ENCODE results near the gene MLLT10.

MLLT10 gene

DNA sequence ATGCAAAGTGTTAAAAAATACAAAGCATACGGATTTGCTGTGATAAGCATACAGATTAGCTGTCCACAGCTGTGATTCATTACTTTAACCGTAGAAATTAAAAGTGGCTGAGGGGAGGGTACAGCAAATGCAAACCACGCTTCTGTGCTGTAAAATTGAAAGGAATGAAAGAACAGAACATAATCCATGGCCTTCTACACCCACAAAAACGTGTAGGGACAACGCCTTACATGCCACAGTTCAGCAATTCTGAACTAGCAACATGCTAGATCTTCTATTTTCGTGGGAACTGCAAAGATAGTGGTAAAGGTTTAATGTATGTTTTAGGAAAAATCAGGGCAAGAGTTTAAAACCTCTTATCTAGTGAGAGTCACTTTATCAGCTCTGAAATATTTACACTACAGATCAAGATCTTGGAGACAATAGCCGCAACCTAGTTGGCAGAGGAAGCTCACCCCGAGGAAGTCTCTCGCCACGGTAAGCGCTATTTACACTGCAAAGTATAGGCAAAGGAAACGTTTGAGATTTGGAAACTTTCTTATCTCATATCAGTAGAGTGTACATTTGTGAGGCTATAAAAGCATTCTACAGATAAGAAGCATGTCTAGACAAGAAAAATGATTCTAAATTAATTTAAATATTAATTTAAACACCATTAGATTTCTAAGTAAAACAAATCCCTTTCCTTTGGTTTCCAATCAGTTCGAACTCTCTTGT lies 193.6 kb downstream of the MLLT10 start:
- no peak for DNase-seq (ENCODE audit: low read depth in 2 of 2, low spot score in 1 of 2)

- DNase-seq (ENCODE audit: low read depth in 2 of 2, low spot score in 1 of 2), result no peak
These were observed 194.6 kb downstream of the MLLT10 start for GRCh38 chr10:21728618-21729017.

GRCh38 chr10:21732067-21732772 lies 198.2 kb downstream of the MLLT10 start:
- DNase-seq (ENCODE audit: low read depth in 2 of 2, low spot score in 1 of 2), result no peak

DNA sequence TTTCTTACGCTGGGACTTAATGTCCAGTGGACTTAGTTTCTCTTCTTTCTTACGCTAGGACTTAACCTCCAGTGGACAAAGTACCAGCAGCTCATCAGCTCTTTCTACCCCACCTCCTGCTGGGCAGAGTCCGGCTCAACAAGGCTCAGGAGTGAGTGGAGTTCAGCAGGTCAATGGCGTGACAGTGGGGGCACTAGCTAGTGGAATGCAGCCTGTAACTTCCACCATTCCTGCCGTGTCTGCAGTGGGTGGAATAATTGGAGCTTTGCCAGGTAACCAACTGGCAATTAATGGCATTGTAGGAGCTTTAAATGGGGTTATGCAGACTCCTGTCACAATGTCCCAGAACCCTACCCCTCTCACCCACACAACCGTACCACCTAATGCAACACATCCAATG lies 199.7 kb downstream of the MLLT10 start:
- no peak for DNase-seq (ENCODE audit: low read depth in 2 of 2, low spot score in 1 of 2)

- DNase-seq (ENCODE audit: low read depth in 2 of 2, low spot score in 1 of 2), result no peak
These were observed 203.1 kb downstream of the MLLT10 start for GRCh38 chr10:21737106-21737505.

- DNase-seq (ENCODE audit: low read depth in 2 of 2, low spot score in 1 of 2), result no peak
These were observed 207.0 kb downstream of the MLLT10 start for GRCh38 chr10:21740989-21741388.

DNA sequence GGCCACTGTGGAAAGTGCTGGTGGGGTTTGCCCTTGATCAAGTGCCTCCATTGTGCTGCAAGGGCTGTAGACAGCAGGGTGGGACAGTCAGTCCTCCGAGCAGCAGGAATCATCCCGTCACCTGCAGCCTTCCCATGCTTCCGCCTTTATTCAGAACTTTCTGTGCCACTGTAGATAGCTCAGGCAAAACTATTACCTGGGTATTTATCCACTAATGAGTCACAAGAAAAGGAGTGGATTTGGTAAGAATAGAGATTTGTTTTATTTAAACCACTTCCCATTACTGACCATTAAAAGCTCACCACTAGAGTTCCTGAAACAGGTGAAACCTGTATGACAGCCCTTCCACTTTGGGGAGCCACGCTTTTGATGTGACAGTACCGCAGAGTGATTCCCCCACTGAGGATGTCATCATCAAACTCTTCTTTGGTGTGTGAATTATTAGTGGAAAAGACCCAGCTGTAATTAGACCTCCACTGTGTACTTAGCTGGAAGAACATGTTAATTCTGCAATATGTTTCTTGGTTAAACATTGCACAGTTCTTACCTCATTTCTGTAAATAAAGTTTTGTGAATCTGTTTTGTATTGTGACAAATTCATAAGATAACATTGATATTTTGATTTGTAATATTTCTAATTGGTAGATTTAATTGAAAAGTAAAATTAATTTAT lies 208.8 kb downstream of the MLLT10 start:
- DNase-seq (ENCODE audit: low read depth in 2 of 2, low spot score in 1 of 2), result no peak

DNA sequence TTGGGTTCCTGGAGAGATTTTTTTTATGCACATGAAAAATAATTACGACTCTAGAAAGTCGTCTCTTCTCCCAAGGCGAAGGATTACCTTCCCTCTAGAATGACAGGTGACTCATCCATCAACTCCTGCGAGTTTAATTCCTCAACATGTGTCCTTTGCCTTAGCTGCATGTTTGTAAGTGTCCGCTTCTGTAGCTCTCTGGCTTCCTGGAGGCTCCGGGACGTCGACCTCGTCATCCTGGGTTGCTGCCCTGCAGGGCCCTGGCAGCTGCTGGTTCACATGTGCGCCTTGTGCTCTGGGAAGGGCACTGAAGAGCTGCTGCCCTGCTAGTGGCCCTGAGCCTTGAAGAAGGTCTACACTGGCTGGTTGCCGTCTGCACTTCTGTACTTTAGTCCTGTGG lies 210.2 kb downstream of the MLLT10 start:
- DNase-seq (ENCODE audit: low read depth in 2 of 2, low spot score in 1 of 2), result no peak

GRCh38 chr10:21746118-21746517 lies 212.1 kb downstream of the MLLT10 start:
- no peak for DNase-seq (ENCODE audit: low read depth in 2 of 2, low spot score in 1 of 2)

DNA sequence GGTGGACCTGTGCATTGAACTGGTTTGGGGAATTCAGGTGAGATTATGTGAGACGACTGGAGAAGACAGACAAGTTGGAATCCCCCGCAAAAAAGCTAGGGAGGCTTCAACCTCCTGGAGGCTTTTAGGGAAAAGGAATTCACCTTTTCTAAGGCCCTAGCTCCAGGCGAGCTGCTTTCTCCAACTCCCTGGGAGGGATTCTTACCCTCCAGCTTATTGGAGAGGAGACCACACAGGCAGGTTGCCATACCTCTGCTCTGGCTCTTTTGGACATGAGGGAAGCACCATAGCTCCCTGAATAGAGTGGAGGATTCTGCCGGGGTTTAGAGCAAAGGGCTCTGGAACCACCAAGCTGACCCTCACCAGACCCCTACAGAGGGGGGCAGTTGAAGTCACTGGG lies 213.8 kb downstream of the MLLT10 start:
- no peak for DNase-seq (ENCODE audit: low read depth in 2 of 2, low spot score in 1 of 2)

DNA sequence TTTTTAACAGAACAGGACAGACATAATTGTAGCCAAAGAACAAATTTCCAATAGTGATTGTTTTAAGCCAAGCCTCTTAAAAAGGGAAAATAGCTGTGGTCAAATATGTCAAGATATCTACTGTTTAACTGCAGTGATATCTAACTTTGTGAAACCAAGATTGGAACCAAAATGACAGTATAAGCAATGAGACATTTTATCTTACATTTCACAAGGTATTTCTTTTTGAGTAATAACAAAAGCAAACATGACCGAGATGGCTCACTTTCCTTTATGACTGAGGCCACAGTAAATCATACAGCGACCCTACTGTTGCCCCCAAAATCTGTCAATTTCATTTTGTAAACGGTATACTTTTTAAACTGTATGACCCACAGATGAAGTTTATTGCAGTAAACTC lies 215.8 kb downstream of the MLLT10 start:
- no peak for DNase-seq (ENCODE audit: low read depth in 2 of 2, low spot score in 1 of 2)

- DNase-seq (ENCODE audit: low read depth in 2 of 2, low spot score in 1 of 2), result no peak
These were observed 216.4 kb downstream of the MLLT10 start for GRCh38 chr10:21750424-21750823.

GRCh38 chr10:21751341-21752310 lies 217.6 kb downstream of the MLLT10 start:
- no peak for DNase-seq (ENCODE audit: low read depth in 2 of 2, low spot score in 1 of 2)

DNA sequence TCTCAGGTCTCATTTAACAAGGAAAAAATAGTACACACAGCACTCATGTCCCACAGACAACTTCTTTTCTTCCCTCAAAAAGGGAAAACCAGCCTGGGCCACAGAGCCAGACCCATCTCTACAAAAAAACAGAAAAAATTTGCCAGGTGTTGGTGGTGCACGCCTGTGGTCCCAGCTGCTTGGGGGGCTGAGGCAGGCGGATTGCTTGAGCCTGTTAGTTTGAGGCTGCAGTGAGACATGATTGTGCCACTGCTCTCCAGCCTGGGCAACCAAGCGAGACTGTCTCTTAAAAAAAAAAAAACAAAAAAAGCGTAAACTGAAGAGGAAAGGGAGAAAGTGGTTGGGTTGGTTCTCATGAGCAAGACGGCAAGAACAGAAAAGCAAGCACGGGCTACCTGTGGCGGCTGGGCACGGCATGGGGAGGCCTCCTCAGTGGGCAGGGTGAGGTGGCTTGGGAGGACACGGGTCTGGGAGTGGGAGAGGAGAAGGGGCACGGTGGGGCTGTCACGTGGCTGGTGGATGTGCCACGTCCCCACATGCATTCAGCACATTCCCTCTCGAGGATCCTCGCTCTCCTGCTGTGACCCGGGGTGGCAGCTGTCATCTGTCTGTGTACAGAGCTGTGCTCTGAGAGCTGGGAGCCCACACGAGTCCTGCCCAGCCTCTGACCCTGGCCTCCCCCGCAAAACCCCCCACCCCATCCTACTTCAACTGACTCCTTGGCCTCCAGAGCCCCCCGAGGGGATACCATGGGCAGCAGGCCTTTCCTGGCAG lies 219.7 kb downstream of the MLLT10 start:
- DNase-seq (ENCODE audit: low read depth in 2 of 2, low spot score in 1 of 2), result no peak

- no peak for DNase-seq (ENCODE audit: low read depth in 2 of 2, low spot score in 1 of 2)
These were observed 220.5 kb downstream of the MLLT10 start for GRCh38 chr10:21754410-21755011.

DNA sequence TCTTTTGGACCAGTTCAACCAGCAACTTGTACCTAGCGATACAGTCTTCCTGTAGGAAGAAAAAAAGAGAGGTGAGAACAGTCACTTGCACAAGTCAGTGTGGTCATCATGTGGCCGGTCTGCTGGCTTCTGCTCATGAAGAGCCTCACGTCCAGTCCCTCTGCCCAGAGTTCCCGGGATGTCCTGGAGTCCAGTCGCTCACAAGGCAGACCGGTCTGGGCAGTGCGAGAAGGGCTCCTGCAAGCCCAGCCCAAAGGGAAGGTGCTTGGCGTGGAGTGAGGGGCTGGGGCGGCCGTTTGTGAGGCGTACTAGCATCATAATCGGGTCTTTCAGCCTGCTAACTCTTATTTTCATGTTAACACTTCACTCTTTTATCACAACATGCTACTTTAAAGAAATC lies 222.7 kb downstream of the MLLT10 start:
- no peak for DNase-seq (ENCODE audit: low read depth in 2 of 2, low spot score in 1 of 2)

DNA sequence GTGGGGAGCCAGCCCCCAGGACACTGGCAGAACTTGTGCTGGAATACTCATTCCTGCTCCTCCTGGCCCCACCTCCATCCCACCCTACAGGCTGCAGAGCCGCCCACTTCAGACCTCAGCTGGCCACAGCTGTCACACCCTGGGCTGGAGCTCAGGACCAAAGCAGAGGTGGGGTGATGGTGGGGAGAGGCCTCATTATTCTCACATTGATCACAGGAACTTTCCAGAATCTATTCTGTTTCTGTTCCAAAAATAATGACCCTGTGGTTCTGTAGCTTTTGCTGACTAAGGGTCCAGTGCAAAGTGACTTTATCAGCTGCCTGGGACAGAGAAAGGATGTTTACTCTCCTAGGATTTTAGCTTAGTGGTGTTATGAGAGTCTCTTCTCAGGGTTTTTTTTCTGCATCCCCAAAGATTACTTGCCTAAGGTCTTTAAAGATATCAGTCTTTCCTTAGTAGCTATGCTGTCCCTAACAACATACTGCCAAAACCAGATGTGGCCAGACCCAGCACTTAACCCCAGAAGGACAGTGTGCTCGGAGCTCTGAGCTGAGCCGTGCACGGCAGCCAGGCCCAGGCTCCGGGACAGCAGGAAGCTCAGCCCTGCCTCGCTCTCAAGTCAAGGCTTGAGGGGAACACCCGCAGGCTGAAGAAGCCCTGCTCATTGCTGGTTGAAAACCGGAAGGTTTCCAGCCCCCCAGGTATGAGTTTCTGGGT lies 223.3 kb downstream of the MLLT10 start:
- no peak for DNase-seq (ENCODE audit: low read depth in 2 of 2, low spot score in 1 of 2)

- no peak for DNase-seq (ENCODE audit: low read depth in 2 of 2, low spot score in 1 of 2)
These were observed 224.2 kb downstream of the MLLT10 start for GRCh38 chr10:21758239-21758638.

DNA sequence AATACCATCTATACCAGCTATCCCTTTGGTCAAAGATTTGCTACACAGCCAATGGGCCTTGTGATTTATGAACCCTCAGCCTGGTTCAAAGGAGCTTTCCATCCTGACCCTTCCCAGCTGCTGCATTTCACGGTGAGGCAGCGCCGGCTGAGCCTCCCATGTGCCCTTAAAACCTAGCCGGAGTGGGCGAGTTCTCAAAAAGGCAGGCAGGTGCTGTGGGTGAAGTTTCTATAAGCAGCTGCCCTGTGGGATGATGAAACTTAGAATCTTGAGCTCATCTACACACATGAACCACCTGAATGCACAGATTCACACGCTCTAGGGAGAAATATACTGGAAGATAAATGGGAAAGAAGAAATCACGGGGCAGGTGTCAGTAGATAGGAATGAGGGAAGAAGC lies 224.7 kb downstream of the MLLT10 start:
- DNase-seq (ENCODE audit: low read depth in 2 of 2, low spot score in 1 of 2), result no peak

Measured in stimulated activated CD8-positive, alpha-beta memory T cell treated with anti-CD3 and anti-CD28 coated beads, Interleukin-4, amount 100 ng/mL, for 4 hours (primary cell).